D721Med (cell line): ENCODE data around the gene SPATA16.

Source experiments
- DNase-seq: peaks from one replicate; pipeline ENCODE4 v3.0.0; 2011; ENCODE audit warnings: low spot score; ENCODE audit not compliant: insufficient read length
- FAIRE-seq: peaks from 2 replicates; lab custom pipeline; 2011; peaks lifted over from hg19 to GRCh38; lab: Jason Lieb, UNC
- CTCF ChIP-seq: IDR thresholded peaks from 2 replicates; pipeline ENCODE4 v1.5.1; 2012; ENCODE audit warnings: mild to moderate bottlenecking, control low read depth; ENCODE audit not compliant: insufficient read depth; ENCODE audit errors: missing control alignments

Gene SPATA16

DNA sequence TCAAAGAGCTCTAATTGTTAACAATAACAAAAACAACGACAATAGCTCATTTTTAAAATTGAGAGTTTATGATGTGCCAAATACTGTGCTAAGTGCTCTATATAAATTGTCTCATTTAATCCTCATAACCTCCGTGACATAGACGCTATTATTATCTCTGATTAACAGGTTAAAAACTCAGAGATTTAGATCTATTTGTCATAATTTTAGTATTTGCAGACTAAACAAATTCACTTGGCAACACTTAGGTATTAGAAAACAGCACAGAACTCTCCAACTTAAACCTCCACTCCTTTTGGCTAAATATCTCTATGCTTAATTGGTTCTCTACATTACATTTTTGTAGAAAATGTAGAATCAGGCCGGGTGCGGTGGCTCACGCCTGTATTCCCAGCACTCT is 136.4 kb downstream of the SPATA16 start:
- FAIRE-seq (no peak), DNase-seq (no peak)
- no peak for TF ChIP-seq CTCF

- DNase-seq (no peak), FAIRE-seq (no peak)
- TF ChIP-seq CTCF: no peak
These were observed 137.1 kb downstream of the SPATA16 start for GRCh38 chr3:173003956-173004355.

DNA sequence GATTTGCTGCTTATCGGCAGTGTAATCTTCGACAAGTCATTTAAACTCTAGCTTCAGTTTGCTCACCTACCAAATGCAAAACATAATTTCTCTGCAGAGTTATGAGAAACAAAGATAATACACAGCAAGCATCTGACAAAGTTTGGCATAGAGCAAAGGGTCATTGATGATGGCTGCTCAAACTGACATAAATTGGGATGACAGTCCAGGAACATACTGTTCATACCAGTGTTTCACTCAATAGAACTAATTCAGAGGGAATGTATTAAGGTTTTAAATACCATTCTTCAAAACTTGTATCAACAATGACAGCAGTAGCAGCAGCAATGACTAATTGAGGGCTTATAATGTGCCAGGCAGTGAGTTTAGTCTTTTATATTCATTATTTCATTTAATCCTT is 137.6 kb downstream of the SPATA16 start:
- FAIRE-seq (no peak), DNase-seq (no peak)
- no peak for TF ChIP-seq CTCF

DNA sequence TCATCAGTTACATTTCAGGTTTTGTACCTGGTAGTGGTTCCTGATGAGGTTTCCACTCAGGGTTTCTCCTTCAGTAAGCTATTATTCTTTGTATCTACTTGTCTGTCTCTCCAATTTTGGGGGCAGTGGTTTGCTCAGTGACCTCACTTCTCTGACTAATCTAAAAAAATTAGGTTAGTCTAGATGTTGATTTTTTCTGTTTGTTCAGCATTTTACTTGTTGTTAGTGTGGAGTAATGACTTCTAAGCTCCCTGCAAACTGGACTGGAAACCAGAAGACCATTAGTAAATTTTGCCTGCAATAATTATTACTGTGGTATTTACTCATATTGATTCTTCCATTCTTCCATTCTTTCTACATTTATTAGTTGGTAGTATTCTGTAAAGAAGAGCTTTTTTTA is 139.4 kb downstream of the SPATA16 start:
- DNase-seq (no peak), FAIRE-seq (no peak)
- TF ChIP-seq CTCF: no peak

DNA sequence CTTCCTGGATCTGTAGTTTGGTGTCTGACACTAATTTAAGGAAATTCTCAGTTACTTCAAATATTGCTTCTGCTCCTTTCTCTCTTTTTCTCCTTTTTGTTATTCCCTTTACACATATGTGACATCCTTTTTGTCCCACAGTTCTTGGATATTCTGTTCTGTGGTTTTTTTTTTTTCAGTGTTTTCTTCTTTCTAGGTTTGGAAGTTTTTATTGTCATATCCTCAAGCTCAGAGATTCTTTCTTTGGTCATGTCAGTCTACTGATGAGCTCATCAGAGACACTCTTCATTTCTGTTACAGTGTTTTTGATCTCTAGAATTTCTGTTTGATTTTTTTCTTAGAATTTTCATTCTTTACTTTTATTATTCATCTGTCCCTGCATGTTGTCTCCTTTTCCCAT is 140.5 kb downstream of the SPATA16 start:
- TF ChIP-seq CTCF: no peak
- no peak for DNase-seq
- FAIRE-seq: no peak

GRCh38 chr3:172993412-172993811 is 147.6 kb downstream of the SPATA16 start:
- DNase-seq (no peak), FAIRE-seq (no peak)
- TF ChIP-seq CTCF: no peak

DNA sequence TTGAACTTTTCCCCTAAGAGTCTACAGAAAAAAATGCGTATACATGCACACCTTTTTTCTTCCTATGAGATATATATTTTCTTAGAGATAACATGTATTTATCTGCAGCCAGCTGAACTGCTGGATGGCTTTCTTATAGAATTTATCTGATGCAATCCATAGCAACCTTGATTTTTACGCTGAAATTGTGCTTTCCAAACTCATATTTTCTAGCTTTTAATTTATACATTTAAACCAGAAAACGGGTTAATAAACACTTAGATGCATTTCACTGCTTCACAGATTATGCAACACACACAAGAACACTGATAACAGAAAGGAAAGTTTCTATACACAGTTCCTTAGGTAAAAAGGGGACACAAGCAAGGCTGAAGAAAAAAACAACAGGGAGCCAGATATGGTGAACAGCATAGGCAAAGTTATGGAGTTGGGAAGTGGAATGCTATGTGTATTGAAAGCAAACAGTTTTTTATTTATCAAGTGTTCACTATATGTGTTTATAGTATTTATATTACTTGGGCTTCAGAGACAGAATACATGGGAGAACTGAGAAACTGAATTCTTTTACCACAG is 149.5 kb downstream of the SPATA16 start:
- DNase-seq: no peak
- no peak for FAIRE-seq
- no peak for TF ChIP-seq CTCF
